Progenitor cell of endocrine pancreas (in vitro differentiated cells): Measurements from ENCODE around the gene HBZ. TPM values are rescaled to one million over a fixed set of nuclear protein-coding genes. Genes with fewer than 3 reads are reported as not detected.
"Not testable (repeated sequence)": the region's sequence is repeated elsewhere in the genome, so short reads cannot be mapped to it uniquely, and the experiment has no call there.

Experiments used
- DNase-seq: peaks from one replicate; pipeline ENCODE4 v3.0.0; 2021; ENCODE audit warnings: low spot score; ENCODE audit not compliant: unreplicated experiment
- H3K27ac Mint-ChIP-seq: 2 replicates; pipeline ENCODE4 v1.8.0; 2021; ENCODE audit warnings: mild to moderate bottlenecking, moderate library complexity, mixed read lengths
- H3K27me3 Mint-ChIP-seq: 2 replicates; pipeline ENCODE4 v1.8.0; 2021; ENCODE audit warnings: mixed read lengths
- H3K36me3 Mint-ChIP-seq: 2 replicates; pipeline ENCODE4 v1.8.0; 2022; ENCODE audit warnings: mixed read lengths; ENCODE audit not compliant: insufficient read depth
- H3K4me1 Mint-ChIP-seq: 2 replicates; pipeline ENCODE4 v1.8.0; 2021; ENCODE audit warnings: low read depth, mixed read lengths
- H3K4me3 Mint-ChIP-seq: 2 replicates; pipeline ENCODE4 v1.8.0; 2021; ENCODE audit warnings: low read depth, mild to moderate bottlenecking, moderate library complexity, mixed read lengths
- H3K9me3 Mint-ChIP-seq: 2 replicates; pipeline ENCODE4 v1.8.0; 2021; ENCODE audit warnings: low read depth, mixed read lengths
- total RNA-seq: library from RNA; stranded (reverse); gene quantifications from 2 replicates; pipeline ENCODE4 v1.2.1, GENCODE V29; 2021
- TF ChIP-seq, protein P1 (sequence below): fragments of 200-600 bp; sonication (generic); IDR thresholded peaks from one replicate; pipeline ENCODE4 v1.5.0; 2021; ENCODE audit warnings: antibody characterized with exemption, mild to moderate bottlenecking; ENCODE audit not compliant: unreplicated experiment

HBZ gene
- total RNA-seq, 1 donor from 2014 or later = not detected

DNA sequence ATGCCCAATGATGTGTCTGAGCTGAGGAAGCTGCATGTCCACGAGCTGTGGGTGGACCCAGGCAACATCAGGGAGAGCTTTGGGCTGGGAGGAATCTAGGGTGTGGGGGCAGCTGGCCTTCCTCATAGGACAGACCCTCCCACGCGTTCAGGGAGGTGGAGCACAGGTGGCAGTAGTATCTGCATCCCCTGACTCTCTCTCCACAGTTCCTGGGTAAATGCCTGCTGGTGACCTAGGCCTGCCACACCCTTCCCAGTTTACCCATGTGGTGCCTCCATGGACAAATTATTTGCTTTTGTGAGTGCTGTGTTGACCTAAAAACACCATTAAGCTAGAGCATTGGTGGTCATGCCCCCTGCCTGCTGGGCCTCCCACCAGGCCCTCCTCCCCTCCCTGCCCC is 16.6 kb downstream of the HBZ start:
- H3K4me3 Mint-ChIP-seq = no peak overlapping the region
- H3K27ac Mint-ChIP-seq = no peak overlapping the region
- no peaks in the 10 kb centered on the region for H3K36me3 Mint-ChIP-seq
- no peaks in the 10 kb centered on the region for H3K4me1 Mint-ChIP-seq
- no peaks in the 10 kb centered on the region for H3K9me3 Mint-ChIP-seq
- no peak for DNase-seq
- H3K27me3 Mint-ChIP-seq = peaks cover 68% of the 10 kb centered on the region
- TF ChIP-seq, protein P1, sequence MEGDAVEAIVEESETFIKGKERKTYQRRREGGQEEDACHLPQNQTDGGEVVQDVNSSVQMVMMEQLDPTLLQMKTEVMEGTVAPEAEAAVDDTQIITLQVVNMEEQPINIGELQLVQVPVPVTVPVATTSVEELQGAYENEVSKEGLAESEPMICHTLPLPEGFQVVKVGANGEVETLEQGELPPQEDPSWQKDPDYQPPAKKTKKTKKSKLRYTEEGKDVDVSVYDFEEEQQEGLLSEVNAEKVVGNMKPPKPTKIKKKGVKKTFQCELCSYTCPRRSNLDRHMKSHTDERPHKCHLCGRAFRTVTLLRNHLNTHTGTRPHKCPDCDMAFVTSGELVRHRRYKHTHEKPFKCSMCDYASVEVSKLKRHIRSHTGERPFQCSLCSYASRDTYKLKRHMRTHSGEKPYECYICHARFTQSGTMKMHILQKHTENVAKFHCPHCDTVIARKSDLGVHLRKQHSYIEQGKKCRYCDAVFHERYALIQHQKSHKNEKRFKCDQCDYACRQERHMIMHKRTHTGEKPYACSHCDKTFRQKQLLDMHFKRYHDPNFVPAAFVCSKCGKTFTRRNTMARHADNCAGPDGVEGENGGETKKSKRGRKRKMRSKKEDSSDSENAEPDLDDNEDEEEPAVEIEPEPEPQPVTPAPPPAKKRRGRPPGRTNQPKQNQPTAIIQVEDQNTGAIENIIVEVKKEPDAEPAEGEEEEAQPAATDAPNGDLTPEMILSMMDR = no peak

DNA sequence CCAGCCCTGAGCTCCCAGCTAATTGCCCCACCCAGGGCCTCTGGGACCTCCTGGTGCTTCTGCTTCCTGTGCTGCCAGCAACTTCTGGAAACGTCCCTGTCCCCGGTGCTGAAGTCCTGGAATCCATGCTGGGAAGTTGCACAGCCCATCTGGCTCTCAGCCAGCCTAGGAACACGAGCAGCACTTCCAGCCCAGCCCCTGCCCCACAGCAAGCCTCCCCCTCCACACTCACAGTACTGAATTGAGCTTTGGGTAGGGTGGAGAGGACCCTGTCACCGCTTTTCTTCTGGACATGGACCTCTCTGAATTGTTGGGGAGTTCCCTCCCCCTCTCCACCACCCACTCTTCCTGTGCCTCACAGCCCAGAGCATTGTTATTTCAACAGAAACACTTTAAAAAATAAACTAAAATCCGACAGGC is 17.7 kb downstream of the HBZ start:
- not testable (repeated sequence) for H3K4me1 Mint-ChIP-seq, H3K36me3 Mint-ChIP-seq, H3K9me3 Mint-ChIP-seq, DNase-seq, H3K27ac Mint-ChIP-seq, H3K4me3 Mint-ChIP-seq
- peaks cover 76% of the 10 kb centered on the region for H3K27me3 Mint-ChIP-seq

DNA sequence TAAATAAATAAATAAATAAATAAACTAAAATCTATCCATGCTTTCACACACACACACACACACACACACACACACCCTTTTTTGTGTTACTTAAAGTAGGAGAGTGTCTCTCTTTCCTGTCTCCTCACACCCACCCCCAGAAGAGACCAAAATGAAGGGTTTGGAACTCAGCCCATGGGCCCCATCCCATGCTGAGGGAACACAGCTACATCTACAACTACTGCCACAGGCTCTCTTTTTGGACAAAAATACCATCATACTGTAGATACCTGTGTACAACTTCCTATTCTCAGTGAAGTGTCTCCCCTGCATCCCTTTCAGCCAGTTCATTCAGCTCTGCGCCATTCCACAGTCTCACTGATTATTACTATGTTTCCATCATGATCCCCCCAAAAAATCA is 18.3 kb downstream of the HBZ start:
- Mint-ChIP-seq H3K4me1 (peaks cover 2% of the 10 kb centered on the region), H3K27me3 (peaks cover 76% of the 10 kb centered on the region), H3K36me3 (no peaks in the 10 kb centered on the region), H3K9me3 (no peaks in the 10 kb centered on the region), H3K27ac (no peak overlapping the region), H3K4me3 (no peak overlapping the region)
- TF ChIP-seq, protein P1 = no peak
- DNase-seq = no peak

DNA sequence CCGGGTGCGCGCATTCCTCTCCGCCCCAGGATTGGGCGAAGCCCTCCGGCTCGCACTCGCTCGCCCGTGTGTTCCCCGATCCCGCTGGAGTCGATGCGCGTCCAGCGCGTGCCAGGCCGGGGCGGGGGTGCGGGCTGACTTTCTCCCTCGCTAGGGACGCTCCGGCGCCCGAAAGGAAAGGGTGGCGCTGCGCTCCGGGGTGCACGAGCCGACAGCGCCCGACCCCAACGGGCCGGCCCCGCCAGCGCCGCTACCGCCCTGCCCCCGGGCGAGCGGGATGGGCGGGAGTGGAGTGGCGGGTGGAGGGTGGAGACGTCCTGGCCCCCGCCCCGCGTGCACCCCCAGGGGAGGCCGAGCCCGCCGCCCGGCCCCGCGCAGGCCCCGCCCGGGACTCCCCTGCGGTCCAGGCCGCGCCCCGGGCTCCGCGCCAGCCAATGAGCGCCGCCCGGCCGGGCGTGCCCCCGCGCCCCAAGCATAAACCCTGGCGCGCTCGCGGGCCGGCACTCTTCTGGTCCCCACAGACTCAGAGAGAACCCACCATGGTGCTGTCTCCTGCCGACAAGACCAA is 20.0 kb downstream of the HBZ start, which contains the start of gene HBA2:
Gene HBA2, plus strand, starts transcription at position 503 of the 568 bp plus-strand sequence. Its CDS starts 37 bp downstream, at position 540.
- H3K4me3 Mint-ChIP-seq, H3K36me3 Mint-ChIP-seq, H3K27ac Mint-ChIP-seq, H3K4me1 Mint-ChIP-seq, H3K9me3 Mint-ChIP-seq, DNase-seq: not testable (repeated sequence)
- peaks cover 67% of the 10 kb centered on the region for H3K27me3 Mint-ChIP-seq

DNA sequence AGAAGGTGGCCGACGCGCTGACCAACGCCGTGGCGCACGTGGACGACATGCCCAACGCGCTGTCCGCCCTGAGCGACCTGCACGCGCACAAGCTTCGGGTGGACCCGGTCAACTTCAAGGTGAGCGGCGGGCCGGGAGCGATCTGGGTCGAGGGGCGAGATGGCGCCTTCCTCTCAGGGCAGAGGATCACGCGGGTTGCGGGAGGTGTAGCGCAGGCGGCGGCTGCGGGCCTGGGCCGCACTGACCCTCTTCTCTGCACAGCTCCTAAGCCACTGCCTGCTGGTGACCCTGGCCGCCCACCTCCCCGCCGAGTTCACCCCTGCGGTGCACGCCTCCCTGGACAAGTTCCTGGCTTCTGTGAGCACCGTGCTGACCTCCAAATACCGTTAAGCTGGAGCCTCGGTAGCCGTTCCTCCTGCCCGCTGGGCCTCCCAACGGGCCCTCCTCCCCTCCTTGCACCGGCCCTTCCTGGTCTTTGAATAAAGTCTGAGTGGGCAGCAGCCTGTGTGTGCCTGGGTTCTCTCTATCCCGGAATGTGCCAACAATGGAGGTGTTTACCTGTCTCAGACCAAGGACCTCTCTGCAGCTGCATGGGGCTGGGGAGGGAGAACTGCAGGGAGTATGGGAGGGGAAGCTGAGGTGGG is 20.9 kb downstream of the HBZ start:
- H3K27ac Mint-ChIP-seq, H3K4me1 Mint-ChIP-seq, H3K9me3 Mint-ChIP-seq, H3K36me3 Mint-ChIP-seq, DNase-seq, H3K4me3 Mint-ChIP-seq: not testable (repeated sequence)
- peaks cover 67% of the 10 kb centered on the region for H3K27me3 Mint-ChIP-seq

DNA sequence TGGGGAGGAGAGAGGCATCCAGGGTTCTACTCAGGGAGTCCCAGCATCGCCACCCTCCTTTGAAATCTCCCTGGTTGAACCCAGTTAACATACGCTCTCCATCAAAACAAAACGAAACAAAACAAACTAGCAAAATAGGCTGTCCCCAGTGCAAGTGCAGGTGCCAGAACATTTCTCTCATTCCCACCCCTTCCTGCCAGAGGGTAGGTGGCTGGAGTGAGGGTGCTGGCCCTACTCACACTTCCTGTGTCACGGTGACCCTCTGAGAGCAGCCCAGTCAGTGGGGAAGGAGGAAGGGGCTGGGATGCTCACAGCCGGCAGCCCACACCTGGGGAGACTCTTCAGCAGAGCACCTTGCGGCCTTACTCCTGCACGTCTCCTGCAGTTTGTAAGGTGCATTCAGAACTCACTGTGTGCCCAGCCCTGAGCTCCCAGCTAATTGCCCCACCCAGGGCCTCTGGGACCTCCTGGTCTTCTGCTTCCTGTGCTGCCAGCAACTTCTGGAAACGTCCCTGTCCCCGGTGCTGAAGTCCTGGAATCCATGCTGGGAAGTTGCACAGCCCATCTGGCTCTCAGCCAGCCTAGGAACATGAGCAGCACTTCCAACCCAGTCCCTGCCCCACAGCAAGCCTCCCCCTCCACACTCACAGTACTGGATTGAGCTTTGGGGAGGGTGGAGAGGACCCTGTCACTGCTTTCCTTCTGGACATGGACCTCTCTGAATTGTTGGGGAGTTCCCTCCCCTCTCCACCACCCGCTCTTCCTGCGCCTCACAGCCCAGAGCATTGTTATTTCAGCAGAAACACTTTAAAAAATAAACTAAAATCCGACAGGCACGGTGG is 21.7 kb downstream of the HBZ start:
- not testable (repeated sequence) for H3K9me3 Mint-ChIP-seq, H3K4me1 Mint-ChIP-seq, H3K4me3 Mint-ChIP-seq, H3K36me3 Mint-ChIP-seq, DNase-seq
- Mint-ChIP-seq H3K27me3 (peaks cover 64% of the 10 kb centered on the region), H3K27ac (peak overlapping the region; percentile 6)
